Measurements from ENCODE around the gene FBLIM1.
A peak's percentile ranks its signal among the peaks of the same experiment; 100 is the strongest.

The FBLIM1 gene

DNA sequence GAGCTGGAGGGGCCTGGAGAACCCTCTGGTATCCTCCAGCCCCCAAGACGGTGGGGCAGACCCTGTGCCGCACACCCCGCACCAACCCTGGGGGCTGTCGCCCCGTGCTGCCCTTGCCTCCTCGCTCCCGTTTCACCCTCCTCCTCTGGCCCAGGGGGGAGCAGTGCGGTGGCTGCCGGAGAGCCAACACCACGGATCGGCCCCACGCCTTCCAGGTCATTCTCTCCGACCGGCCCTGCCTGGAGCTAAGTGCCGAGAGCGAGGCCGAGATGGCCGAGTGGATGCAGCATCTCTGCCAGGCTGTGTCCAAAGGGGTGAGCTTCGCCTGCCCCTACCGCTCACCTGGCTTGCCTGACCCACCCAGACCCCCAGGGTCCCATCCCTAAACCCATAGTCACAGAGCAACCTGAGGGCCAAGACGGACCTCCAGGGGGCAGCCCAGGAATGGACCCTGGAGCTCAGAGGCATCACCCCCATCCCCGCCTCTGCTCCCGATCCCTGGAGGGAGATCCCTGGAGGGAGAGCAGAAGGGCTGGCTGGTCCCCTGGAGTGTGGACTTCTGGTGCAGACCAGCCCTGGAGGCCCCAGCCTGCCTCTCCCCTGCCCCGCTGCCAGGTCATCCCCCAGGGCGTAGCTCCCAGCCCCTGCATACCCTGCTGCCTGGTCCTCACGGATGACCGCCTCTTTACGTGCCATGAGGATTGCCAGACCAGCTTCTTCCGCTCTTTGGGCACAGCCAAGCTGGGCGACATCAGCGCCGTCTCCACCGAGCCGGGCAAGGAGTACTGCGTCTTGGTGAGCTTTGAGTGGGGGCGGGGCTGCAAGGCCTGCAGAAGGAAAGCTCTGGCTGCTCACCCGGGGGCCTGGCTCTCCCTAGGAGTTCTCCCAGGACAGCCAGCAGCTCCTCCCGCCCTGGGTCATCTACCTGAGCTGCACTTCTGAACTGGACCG lies 26.6 kb upstream of the FBLIM1 start:
- no peak for DNase-seq

- no peak for DNase-seq
Observed at GRCh38 chr1:15732686-15733081, 25.9 kb upstream of the FBLIM1 start.

DNA sequence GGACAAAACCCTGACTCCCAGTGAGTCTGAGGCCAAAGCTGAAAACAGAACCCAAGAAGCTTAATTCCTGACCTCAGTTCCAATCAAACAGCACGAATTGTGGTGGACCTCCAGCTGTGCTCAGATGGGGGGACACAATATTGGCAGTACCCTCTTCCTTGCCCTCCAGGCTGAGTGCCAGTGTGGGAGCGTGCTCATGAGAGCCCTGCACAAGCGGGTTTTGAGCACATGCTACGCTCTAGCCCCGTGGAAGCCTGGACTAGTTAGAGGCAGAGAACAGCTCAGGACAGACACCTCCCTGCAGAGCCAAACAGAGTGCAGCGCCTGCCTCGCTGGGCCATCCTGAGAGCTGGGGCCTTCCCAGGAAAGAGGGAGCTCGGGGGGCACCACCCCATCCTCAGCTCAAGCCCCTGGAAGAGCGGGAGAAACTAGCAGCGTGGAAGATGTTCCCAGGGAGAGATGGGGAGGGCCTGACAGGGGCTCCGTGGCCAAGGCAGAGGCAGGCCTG lies 25.3 kb upstream of the FBLIM1 start:
- DNase-seq = no peak

GRCh38 chr1:15733726-15734226 lies 24.8 kb upstream of the FBLIM1 start:
- DNase-seq = no peak

- no peak for DNase-seq
Observed at GRCh38 chr1:15734296-15734695, 24.3 kb upstream of the FBLIM1 start.

GRCh38 chr1:15734901-15735300 lies 23.7 kb upstream of the FBLIM1 start:
- DNase-seq = no peak

- no peak for DNase-seq
Observed at GRCh38 chr1:15735304-15736037, 23.1 kb upstream of the FBLIM1 start.

DNA sequence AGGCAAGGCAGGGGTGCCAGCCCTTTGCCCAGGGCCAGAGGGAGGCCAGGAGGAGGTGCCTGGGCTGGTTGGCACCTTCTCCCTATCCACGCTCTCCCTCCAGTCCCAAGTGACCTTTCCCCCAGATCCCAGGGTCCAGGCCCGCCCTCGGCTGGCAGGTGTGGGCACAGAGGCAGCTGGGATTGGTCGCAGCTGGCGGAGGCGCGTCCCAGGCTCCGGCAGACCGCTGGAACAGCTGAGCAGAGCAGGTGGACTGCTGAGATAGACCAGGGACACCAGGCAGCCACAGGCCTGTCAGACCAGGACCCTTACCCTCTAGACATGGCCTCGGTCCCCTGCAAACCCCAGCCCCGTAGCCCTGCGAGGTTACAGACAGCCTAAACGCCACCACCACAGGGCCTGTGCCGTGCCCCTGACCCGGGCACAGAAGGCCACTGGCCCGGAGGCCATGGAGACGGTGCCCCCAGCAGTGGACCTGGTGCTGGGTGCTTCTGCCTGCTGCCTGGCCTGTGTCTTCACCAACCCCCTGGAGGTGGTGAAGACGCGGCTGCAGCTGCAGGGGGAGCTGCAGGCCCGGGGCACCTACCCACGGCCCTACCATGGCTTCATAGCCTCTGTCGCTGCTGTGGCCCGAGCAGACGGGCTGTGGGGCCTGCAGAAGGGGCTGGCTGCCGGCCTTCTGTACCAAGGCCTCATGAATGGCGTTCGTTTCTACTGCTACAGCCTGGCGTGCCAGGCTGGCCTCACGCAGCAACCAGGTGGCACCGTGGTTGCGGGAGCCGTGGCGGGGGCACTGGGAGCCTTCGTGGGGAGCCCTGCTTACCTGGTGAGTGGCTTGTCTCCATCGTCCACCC lies 22.3 kb upstream of the FBLIM1 start, which contains the start of gene SLC25A34:
Gene SLC25A34 (plus strand): TSS at position 221 of the 854 bp plus-strand sequence. CDS start 228 bp downstream, at position 449.
- no peak for DNase-seq

DNA sequence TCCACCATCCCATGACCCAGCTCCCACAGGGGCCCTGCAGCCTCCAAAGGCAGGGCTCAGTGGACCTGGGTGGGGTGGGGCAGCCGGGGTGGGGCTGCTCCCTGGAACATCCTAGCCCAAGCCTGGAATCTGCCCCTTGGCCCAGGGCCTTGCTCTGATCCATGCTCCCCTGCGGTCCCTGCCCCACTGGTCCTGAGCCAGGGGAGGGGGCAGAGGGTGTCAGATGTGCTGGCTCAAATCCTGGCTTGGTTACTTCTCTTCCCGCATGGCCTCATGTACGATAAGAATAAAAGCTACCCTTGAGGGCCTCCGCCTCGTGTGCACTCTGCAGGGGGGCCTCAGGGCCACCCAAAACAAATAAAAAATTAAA lies 21.7 kb upstream of the FBLIM1 start:
- DNase-seq = no peak

GRCh38 chr1:15737324-15738319 lies 21.0 kb upstream of the FBLIM1 start:
- no peak for DNase-seq

GRCh38 chr1:15738416-15739113 lies 20.0 kb upstream of the FBLIM1 start:
- no peak for DNase-seq

GRCh38 chr1:15739259-15739658 lies 19.3 kb upstream of the FBLIM1 start:
- DNase-seq = no peak

- DNase-seq = no peak
Observed at GRCh38 chr1:15739745-15740144, 18.9 kb upstream of the FBLIM1 start.

DNA sequence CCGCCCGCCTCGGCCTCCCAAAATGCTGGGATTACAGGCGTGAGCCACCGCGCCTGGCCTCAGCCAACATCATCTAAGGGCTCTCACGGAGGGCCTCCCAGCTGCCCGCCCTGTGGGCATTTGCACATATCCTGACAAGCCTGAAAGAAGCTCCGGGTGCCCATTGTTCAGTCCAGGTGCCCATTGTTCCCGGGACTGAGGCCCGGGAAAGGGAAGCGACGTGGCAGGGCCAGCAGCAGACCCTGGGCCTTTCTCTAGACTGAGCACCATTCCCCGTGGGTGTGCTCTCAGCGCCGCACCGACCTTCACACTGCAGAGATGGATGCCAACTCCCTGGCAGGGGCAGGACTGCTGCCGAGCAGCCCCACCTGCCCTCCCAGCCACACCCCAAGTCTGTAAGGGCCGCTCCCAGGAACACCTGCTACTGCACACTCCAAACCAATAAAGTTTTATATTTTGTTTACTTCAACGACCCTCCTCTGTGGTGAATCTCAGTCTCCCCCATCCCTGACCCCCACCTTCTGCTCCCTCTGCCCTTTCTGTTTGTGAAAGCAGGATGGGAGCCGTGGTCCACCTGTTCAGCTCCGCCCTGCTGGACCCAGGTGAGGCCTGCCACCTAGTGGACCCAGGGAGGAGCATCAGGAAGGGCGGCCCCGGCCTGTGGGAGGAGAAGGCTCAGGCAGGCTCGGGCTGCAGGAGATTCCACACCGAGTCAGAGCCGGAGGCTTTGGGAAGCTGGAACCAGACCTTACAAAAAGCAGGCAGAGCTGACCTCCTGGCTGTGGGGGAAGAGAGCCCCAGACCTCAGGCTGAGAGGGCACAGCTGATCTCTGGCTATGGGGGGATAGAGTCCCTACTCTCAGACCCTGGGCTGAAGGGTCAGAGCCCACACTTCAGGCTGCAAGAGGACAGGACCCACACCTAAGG lies 17.4 kb upstream of the FBLIM1 start:
- peak; percentile 74 for DNase-seq

DNA sequence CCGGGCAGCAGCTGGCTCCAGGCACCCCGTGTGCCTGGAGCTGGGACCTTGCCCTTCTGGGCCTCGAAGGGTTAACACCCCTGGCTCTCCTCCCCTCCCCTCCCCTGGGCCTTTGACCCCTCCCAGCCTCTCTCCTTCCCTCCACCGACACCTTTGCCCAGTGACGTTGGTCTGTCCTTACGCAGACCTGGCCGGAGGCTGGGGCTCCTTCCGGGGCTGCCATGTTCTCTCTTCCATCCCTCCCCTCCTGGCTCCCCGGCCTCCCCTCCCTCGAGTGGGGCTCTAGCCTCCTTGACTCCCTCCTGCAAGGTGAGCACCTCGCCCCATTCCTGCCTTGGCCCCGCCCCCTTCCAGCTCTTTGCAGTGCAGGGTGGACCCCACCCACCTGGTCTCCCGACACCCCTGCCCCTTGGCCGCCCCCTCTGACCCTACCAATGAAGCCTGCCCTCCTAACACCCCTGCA lies 16.2 kb upstream of the FBLIM1 start, which contains the start of gene TMEM82:
Gene TMEM82 (plus strand): TSS at position 161 of the 463 bp plus-strand sequence. CDS start 61 bp downstream, at position 222.
- DNase-seq = no peak

- DNase-seq = no peak
Observed at GRCh38 chr1:15744122-15744679, 14.4 kb upstream of the FBLIM1 start.

GRCh38 chr1:15747378-15747777 lies 11.2 kb upstream of the FBLIM1 start:
- no peak for DNase-seq

- DNase-seq = no peak
Observed at GRCh38 chr1:15748264-15748663, 10.3 kb upstream of the FBLIM1 start.

Data from NCI-H1092 treated with DMSO at 0.1 percent for 48 hours (cell line).